Activated CD4-positive, alpha-beta T cell treated with anti-CD3 and anti-CD28 coated beads, Interleukin-2, amount 10 ng/mL, durations not matched to agents 7 days and 5 days (primary cell): ENCODE measurements around the gene MYOF. TPM values are rescaled to one million over a fixed set of nuclear protein-coding genes. Genes with fewer than 3 reads are reported as not detected.

ENCODE experiments used
- CTCF ChIA-PET: fragments of 350-600 bp; sonication (Branson Sonifier 250); formaldehyde crosslinking; loops from one replicate; lab custom pipeline; 2021; ENCODE audit warnings: antibody characterized with exemption; lab: Charles Lee
- POLR2A ChIA-PET: fragments of 350-600 bp; sonication (Branson Sonifier 250); formaldehyde crosslinking; loops from one replicate; lab custom pipeline; 2021; ENCODE audit warnings: antibody characterized with exemption; lab: Charles Lee
- DNase-seq: peaks from one replicate; pipeline ENCODE4 v3.0.0-alpha.2; 2020
- H3K27ac Mint-ChIP-seq: one replicate; pipeline ENCODE4 v1.8.0; 2021; ENCODE audit warnings: mild to moderate bottlenecking, moderate library complexity, mixed read lengths
- H3K27me3 Mint-ChIP-seq: one replicate; pipeline ENCODE4 v1.8.0; 2021; ENCODE audit warnings: mixed read lengths
- H3K36me3 Mint-ChIP-seq: one replicate; pipeline ENCODE4 v1.8.0; 2021; ENCODE audit warnings: low read depth, mixed read lengths
- H3K4me1 Mint-ChIP-seq: one replicate; pipeline ENCODE4 v1.8.0; 2021; ENCODE audit warnings: mixed read lengths
- H3K4me3 Mint-ChIP-seq: one replicate; pipeline ENCODE4 v1.8.0; 2021; ENCODE audit warnings: mild to moderate bottlenecking, moderate library complexity, mixed read lengths
- H3K9me3 Mint-ChIP-seq: one replicate; pipeline ENCODE4 v1.8.0; 2021; ENCODE audit warnings: mixed read lengths
- total RNA-seq, 2 experiments: library from RNA; stranded (reverse); gene quantifications; one replicate each; pipeline ENCODE4 v1.2.3, GENCODE V29; 2021

The MYOF gene
- total RNA-seq, 2 experiments from 2014 or later, result 1.4 to 2.7 TPM

DNA sequence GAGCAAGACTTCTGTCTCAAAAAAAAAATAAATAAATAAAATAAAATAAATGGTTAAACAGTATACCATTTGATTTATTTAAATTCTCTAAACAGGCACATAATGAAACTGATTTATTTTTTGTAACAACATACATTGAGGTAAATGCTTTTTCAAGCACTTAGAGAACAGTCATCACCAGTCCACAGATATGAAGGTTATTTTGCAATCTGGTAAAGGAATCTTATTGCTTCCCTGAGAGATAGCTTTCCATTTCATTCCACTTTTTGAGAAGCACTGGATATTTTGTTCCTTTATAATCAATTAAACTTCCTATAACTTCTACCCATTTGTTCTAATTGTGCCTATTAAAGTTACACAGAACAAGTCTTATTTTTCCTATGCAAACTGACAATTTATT, 19.5 kb upstream of the MYOF start:
- ChIA-PET POLR2A (no interaction called here), CTCF (interaction anchor here (0.8 to 3.8 kb wide), 4 partner anchors 10 to 149 kb away, joined by 3 to 14 read pairs (median 8); partner anchors contain the start of gene MYOF)
- peak overlapping the region; percentile 28 for H3K27ac Mint-ChIP-seq
- H3K4me3 Mint-ChIP-seq, result no peak overlapping the region
- peaks cover 61% of the 10 kb centered on the region for H3K4me1 Mint-ChIP-seq
- H3K36me3 Mint-ChIP-seq, result peaks cover 57% of the 10 kb centered on the region
- no peak for DNase-seq
- no peaks in the 10 kb centered on the region for H3K9me3 Mint-ChIP-seq
- H3K27me3 Mint-ChIP-seq, result no peaks in the 10 kb centered on the region

DNA sequence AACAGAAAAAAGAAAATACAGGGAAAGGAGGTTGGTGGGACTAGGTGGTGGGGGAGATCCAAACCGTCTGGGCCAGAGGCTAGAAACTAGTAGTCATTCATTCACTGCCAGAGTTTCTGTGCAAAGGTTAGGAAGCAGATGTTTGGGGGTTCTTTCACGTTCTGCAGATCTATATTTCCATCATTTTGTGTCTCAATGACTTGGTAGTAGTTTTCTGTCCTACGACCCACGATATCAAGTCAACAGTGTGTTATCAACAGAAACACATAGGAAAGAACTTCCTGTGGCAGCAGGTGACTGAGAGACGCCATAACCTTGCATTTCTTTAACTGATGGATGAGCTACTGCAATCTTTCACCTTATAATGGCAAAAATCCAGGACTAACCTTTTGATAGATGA, 16.0 kb upstream of the MYOF start:
- peak overlapping the region; percentile 95 for H3K4me3 Mint-ChIP-seq

DNA sequence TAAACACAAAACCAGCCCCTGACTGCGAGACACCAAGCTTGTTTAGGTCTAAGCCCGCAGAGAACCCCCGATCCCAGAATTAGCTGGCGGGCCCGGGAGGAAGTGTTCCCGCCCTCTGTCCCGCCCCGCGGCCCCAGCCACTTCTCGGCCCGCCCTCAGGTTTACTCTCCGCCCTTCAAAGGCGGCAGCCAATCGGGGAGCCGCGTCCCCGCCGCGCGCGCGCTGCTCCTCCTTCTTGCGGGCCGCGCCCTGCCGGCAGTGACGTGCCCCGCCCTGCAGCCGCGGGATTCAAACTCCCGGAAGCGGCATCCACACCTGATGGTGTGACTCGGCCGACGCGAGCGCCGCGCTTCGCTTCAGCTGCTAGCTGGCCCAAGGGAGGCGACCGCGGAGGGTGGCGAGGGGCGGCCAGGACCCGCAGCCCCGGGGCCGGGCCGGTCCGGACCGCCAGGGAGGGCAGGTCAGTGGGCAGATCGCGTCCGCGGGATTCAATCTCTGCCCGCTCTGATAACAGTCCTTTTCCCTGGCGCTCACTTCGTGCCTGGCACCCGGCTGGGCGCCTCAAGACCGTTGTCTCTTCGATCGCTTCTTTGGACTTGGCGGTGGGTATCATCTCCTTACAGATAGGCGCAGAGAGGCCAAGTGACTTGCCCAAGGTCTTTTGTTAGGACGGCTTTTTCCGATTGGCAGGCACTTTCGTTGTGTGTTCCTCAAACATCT, 14.3 kb upstream of the MYOF start, which contains the start of gene CEP55:
Gene CEP55 (plus strand): TSS at position 291 of the 720 bp plus-strand sequence. CDS start 3,440 bp downstream, outside the sequence.
- Mint-ChIP-seq H3K27me3 (no peaks in the 10 kb centered on the region), H3K27ac (peak within 1 kb of the TSS; percentile 96), H3K4me1 (peaks cover 45% of the 10 kb centered on the region), H3K4me3 (peak within 1 kb of the TSS; percentile 95), H3K36me3 (peaks cover 24% of the 10 kb centered on the region), H3K9me3 (no peaks in the 10 kb centered on the region)
- peak; percentile 97 for DNase-seq
- ChIA-PET POLR2A (interaction anchor here (0.6 to 0.8 kb wide), 2 partner anchors 11 to 206 kb away, joined by 3 read pairs; partner anchors contain the start of gene FRA10AC1), CTCF (interaction anchor here (0.9 to 2.1 kb wide), 8 partner anchors 9 to 125 kb away, joined by 4 to 24 read pairs (median 6); partner anchors contain the start of gene MYOF)

More for the DNA sequence above, 16.0 kb upstream of the MYOF start:
- ChIA-PET CTCF (interaction anchor here (1.6 kb wide), 1 partner anchor 113 kb away, joined by 3 read pairs; no protein-coding TSS in a partner anchor), POLR2A (no interaction called here)
- H3K4me1 Mint-ChIP-seq, result peaks cover 59% of the 10 kb centered on the region
- peak overlapping the region; percentile 96 for H3K27ac Mint-ChIP-seq
- no peaks in the 10 kb centered on the region for H3K27me3 Mint-ChIP-seq
- peaks cover 36% of the 10 kb centered on the region for H3K36me3 Mint-ChIP-seq
- no peaks in the 10 kb centered on the region for H3K9me3 Mint-ChIP-seq
- no peak for DNase-seq

DNA sequence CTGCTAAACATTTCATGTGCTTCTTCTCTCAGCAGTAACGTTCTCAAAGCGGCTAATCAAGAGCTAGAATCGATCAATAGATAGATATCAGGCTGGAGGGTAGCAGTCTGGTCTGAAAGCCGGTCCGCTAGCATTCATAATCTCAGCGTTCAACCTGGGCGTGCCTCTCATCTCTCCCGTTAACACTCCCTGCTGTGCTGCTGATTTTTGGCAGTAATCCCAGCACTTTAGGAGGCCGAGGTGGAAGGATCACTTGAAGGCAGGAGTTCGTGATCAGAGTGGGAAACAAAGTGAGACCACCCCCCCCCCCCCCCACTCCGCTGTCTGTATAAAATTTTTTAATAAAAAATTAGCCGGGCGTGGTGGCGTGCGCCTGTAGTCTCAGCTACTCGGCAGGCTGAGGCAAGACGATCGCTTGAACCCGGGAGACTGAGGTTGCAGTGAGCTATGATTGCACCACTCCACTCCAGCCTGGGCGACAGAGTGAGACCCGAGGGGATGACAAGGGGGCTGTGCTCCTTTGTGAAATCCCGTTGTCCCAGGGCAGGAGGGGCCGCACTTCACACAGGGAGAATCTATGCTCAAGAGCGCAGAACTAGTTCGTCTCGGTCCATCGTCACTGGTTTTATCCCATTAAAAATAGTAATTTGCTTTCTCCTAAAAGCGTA, 13.7 kb upstream of the MYOF start:
- peaks cover 22% of the 10 kb centered on the region for H3K36me3 Mint-ChIP-seq
- H3K4me3 Mint-ChIP-seq, result peak overlapping the region; percentile 95
- H3K27me3 Mint-ChIP-seq, result no peaks in the 10 kb centered on the region
- DNase-seq, result no peak
- peak overlapping the region; percentile 96 for H3K27ac Mint-ChIP-seq
- ChIA-PET POLR2A (interaction anchor here (0.6 to 0.8 kb wide), 2 partner anchors 10 to 207 kb away, joined by 3 read pairs; partner anchors contain the start of gene FRA10AC1), CTCF (interaction anchor here (0.7 to 2.1 kb wide), 11 partner anchors 9 to 125 kb away, joined by 3 to 24 read pairs (median 5); partner anchors contain the start of gene MYOF)
- no peaks in the 10 kb centered on the region for H3K9me3 Mint-ChIP-seq
- peaks cover 41% of the 10 kb centered on the region for H3K4me1 Mint-ChIP-seq

DNA sequence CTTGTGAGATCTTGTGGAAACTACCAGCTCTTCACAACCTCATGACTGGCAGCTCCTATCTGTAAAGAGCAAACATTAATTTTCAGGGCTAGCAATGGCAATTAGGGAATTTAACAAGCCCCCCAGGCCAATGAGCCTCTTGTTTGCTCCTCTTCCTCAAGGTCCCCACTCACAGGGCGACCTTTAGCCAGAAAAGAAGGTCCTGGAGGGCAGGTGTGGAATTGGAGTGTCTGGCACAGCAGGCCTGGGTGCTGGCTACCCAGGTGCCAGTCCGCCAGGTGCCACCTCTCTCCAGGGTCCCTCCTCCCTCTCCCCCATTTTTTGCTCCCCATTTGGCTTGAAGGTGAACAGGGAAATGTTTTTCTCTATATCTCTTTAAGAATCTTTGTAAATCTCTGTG, 12.4 kb upstream of the MYOF start:
- Mint-ChIP-seq H3K36me3 (peaks cover 12% of the 10 kb centered on the region), H3K4me3 (no peak overlapping the region), H3K4me1 (peaks cover 28% of the 10 kb centered on the region), H3K27me3 (no peaks in the 10 kb centered on the region), H3K9me3 (no peaks in the 10 kb centered on the region), H3K27ac (no peak overlapping the region)
- ChIA-PET CTCF (interaction anchor here (1.1 kb wide), 1 partner anchor 12 kb away, joined by 3 read pairs; the partner anchor contains the start of gene MYOF), POLR2A (no interaction called here)
- no peak for DNase-seq

DNA sequence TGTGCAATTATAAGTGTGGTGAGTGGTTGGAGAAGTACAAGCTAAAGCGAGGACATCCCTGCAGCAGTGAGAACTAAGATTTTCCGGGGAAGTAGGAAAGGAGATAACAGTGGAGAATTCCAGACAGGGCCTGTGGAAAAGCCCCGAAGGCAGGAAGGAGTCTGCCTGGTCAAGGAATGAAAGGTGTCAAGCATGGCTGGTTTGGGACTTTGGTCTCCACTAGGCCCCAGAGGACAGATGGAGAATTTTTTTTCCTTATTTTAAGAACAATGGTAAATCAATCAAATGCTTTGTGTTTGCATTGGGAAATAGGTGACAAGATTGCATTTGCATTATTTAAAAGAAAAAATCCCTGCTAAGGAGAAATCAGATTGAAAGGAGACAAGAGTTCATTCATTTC, 11.0 kb upstream of the MYOF start:
- POLR2A ChIA-PET, result no interaction called here
- no peak overlapping the region for H3K27ac Mint-ChIP-seq
- peaks cover 5% of the 10 kb centered on the region for H3K36me3 Mint-ChIP-seq
- no peak overlapping the region for H3K4me3 Mint-ChIP-seq
- H3K27me3 Mint-ChIP-seq, result peaks cover 4% of the 10 kb centered on the region
- CTCF ChIA-PET, result interaction anchor here (5.7 kb wide), 1 partner anchor 117 kb away, joined by 36 read pairs; no protein-coding TSS in a partner anchor
- peaks cover 16% of the 10 kb centered on the region for H3K4me1 Mint-ChIP-seq
- H3K9me3 Mint-ChIP-seq, result no peaks in the 10 kb centered on the region
- DNase-seq, result no peak

DNA sequence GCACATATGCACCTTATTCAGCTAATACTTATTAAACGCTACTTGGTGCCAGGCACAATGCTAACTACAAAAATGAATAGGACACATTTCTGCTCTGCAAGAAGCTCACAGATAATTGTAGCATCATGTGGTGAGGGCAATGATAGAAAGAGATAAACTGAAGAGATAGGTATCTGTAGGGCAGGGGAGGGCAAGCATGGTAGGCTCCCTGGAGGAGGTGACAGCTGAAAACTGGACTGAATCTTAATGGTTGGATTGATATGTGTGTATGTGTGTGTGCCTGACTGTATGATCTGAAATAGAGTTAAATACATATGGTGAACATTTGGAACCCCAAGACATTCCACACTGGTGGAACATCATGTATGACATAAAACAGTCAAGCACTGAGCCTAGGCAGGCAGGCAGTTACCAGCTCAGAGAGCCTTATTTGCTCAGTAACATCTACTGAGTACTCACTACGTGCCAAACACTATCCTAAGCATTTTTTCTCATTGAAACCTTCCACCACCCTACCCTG, 9.5 kb upstream of the MYOF start:
- no peaks in the 10 kb centered on the region for H3K36me3 Mint-ChIP-seq
- peaks cover 4% of the 10 kb centered on the region for H3K27me3 Mint-ChIP-seq
- H3K4me1 Mint-ChIP-seq, result peaks cover 5% of the 10 kb centered on the region
- CTCF ChIA-PET, result interaction anchor here (1.6 to 5.7 kb wide), 4 partner anchors 11 to 211 kb away, joined by 3 to 36 read pairs (median 5); partner anchors contain the start of gene FRA10AC1
- H3K27ac Mint-ChIP-seq, result no peak overlapping the region
- no peak for DNase-seq
- H3K4me3 Mint-ChIP-seq, result no peak overlapping the region
- POLR2A ChIA-PET, result no interaction called here
- no peaks in the 10 kb centered on the region for H3K9me3 Mint-ChIP-seq

DNA sequence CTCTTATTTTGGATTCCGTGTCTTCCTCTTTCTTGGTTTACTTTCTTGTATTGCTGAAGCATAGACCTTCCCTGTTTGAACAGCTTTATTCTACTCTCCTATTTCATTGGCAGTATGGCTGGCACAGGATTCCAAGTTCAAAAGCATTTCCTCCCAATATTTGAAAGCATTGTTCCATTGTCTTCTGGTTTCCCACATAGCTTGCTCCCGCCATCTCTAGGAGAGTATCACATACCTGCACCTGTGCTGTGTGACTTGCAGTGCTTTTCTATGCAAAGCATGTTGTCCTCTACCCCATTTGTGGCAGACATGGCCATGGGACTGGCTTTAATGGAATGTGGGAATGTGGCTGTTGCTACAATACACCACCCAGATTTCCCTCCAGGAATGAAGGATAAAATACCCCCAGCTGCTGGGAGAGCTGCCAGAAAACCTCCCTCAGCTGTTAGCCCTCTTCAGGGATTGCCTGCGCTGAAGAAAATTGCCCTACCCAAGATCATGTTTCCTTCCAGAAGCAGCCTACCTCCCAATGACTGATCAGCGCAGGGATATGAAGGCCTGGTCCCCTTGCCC, 6.9 kb upstream of the MYOF start:
- Mint-ChIP-seq H3K4me1 (no peaks in the 10 kb centered on the region), H3K27ac (no peak overlapping the region), H3K4me3 (no peak overlapping the region), H3K36me3 (no peaks in the 10 kb centered on the region), H3K9me3 (no peaks in the 10 kb centered on the region), H3K27me3 (peaks cover 8% of the 10 kb centered on the region)
- ChIA-PET CTCF (interaction anchor here (5.7 kb wide), 1 partner anchor 113 kb away, joined by 36 read pairs; no protein-coding TSS in a partner anchor), POLR2A (no interaction called here)
- no peak for DNase-seq

DNA sequence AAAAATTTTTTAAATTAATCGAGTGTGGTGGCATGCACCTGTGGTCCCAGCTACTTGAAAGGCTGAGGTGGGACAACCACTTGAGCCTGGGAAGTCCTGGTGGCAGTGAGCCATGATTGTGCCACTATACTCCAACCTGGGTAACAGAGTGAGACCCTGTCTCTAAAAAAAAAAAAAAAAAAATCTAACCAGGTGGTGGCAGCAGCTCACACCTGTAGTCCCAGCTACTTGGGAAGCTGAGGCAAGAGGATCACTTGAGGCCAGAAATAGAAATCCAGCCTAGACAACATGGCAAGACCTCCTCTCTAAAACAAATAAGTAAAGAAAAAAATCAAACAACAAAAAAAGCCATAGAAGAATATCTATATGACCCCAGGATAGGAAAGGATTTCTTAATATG, 3.6 kb upstream of the MYOF start:
- peaks cover 13% of the 10 kb centered on the region for H3K4me1 Mint-ChIP-seq
- ChIA-PET POLR2A (interaction anchor here (0.6 kb wide), 1 partner anchor 10 kb away, joined by 3 read pairs; no protein-coding TSS in a partner anchor), CTCF (interaction anchor here (0.6 to 9.6 kb wide), 3 partner anchors 11 to 152 kb away, joined by 5 to 109 read pairs (median 5); no protein-coding TSS in a partner anchor)
- H3K27me3 Mint-ChIP-seq, result peaks cover 13% of the 10 kb centered on the region
- no peak overlapping the region for H3K4me3 Mint-ChIP-seq
- no peak overlapping the region for H3K27ac Mint-ChIP-seq
- H3K36me3 Mint-ChIP-seq, result no peaks in the 10 kb centered on the region
- DNase-seq, result no peak
- H3K9me3 Mint-ChIP-seq, result no peaks in the 10 kb centered on the region

DNA sequence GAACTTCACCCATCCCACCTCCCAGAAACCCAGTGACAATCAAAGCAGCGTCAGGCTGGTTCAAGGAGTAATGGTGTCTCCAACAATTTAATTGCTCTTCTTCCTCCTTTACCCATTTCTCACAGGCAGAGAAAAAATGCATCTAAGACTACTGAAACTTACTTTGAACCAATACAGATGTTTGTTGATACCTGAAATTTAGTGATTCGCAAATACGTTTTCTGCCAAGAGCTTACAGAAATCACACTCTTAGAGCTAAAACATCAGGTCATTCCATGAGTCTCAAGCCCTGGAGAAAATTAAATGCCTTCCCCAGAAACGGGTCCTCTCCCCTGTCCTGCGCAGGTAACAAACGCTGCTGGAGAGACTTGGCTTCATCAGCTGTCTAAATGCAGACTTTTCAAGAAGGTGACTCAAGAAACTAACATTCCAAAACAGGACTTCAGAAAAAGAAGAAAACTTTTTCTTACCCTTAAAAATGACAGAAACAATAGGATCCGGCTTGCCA, 443 bp downstream of the MYOF start:
- POLR2A ChIA-PET, result no interaction called here
- no peak for DNase-seq
- peaks cover 13% of the 10 kb centered on the region for H3K4me1 Mint-ChIP-seq
- H3K9me3 Mint-ChIP-seq, result no peaks in the 10 kb centered on the region
- H3K27ac Mint-ChIP-seq, result peak overlapping the region; percentile 82
- peaks cover 9% of the 10 kb centered on the region for H3K27me3 Mint-ChIP-seq
- H3K4me3 Mint-ChIP-seq, result peak overlapping the region; percentile 75
- CTCF ChIA-PET, result interaction anchor here (0.7 to 9.6 kb wide), 17 partner anchors 11 to 464 kb away, joined by 3 to 109 read pairs (median 7); partner anchors contain the start of gene CEP55
- H3K36me3 Mint-ChIP-seq, result no peaks in the 10 kb centered on the region

DNA sequence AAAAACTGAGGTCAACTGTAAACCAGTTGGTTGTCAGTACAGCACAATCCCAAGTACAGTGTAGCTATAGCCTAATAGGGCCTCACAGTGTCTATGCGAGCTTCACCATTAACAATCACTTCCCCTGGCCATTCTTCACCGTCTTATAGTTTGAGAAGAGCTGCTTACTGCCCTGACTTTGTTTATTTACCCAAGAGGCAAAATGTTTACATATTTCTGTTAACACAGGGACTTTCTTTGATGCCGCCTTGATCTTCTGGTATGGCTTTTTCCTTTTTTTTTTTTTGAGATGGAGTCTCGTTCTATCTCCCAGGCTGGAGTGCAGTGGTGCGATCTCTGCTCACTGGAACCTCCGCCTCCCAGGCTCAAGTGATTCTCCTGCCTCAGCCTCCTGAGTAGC, 3.3 kb downstream of the MYOF start:
- Mint-ChIP-seq H3K27ac (no peak overlapping the region), H3K27me3 (peaks cover 5% of the 10 kb centered on the region), H3K36me3 (no peaks in the 10 kb centered on the region), H3K4me1 (peaks cover 13% of the 10 kb centered on the region), H3K9me3 (no peaks in the 10 kb centered on the region), H3K4me3 (no peak overlapping the region)
- no peak for DNase-seq
- POLR2A ChIA-PET, result no interaction called here
- CTCF ChIA-PET, result interaction anchor here (1.0 to 9.6 kb wide), 2 partner anchors 16 to 101 kb away, joined by 3 to 109 read pairs; no protein-coding TSS in a partner anchor

DNA sequence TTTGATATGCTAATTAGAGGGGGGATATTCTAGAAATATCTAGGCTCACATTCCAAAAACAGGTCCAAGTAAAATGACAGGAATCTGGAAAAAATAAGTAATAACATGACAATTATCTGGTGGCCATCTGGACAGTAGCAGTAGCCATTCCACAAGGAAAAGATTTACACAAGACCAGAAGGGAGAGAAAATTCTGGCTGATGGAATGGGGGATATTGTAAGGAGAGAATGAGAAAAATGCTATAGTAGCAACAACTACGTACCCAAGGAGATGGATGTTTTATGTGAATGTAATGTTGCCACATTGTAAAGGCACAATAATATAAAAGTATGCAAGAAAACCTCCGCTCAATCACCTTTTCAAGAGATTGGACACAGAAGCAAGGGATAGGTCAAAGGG, 5.4 kb downstream of the MYOF start:
- no peak overlapping the region for H3K27ac Mint-ChIP-seq
- H3K4me3 Mint-ChIP-seq, result no peak overlapping the region
- no peaks in the 10 kb centered on the region for H3K9me3 Mint-ChIP-seq
- no peak for DNase-seq
- no peaks in the 10 kb centered on the region for H3K36me3 Mint-ChIP-seq
- H3K27me3 Mint-ChIP-seq, result peaks cover 5% of the 10 kb centered on the region
- ChIA-PET POLR2A (no interaction called here), CTCF (interaction anchor here (3.8 kb wide), 1 partner anchor 100 kb away, joined by 20 read pairs; no protein-coding TSS in a partner anchor)
- peaks cover 6% of the 10 kb centered on the region for H3K4me1 Mint-ChIP-seq
